GM10266 (cell line): ENCODE measurements around the gene ASCC1.

Experiments used
- DNase-seq: peaks from one replicate; pipeline ENCODE4 v3.0.0; 2012; ENCODE audit errors: extremely low spot score
- CTCF ChIP-seq: IDR thresholded peaks from 2 replicates; pipeline ENCODE4 v1.5.1; 2012; ENCODE audit warnings: mild to moderate bottlenecking, low read depth; ENCODE audit not compliant: control insufficient read depth, insufficient read depth; ENCODE audit errors: missing control alignments

The ASCC1 gene

GRCh38 chr10:72092171-72092924, 123.7 kb downstream of the ASCC1 start:
- no peak for TF ChIP-seq CTCF
- no peak for DNase-seq

GRCh38 chr10:72090326-72090725, 125.8 kb downstream of the ASCC1 start:
- peak; percentile 7 for DNase-seq
- TF ChIP-seq CTCF: no peak

GRCh38 chr10:72089618-72090017, 126.5 kb downstream of the ASCC1 start:
- no peak for TF ChIP-seq CTCF
- DNase-seq: no peak

GRCh38 chr10:72088889-72089575, 127.0 kb downstream of the ASCC1 start:
- no peak for TF ChIP-seq CTCF
- peak; percentile 34 for DNase-seq

- TF ChIP-seq CTCF: no peak
- peak; percentile 66 for DNase-seq
Observed at GRCh38 chr10:72087969-72088888, 127.8 kb downstream of the ASCC1 start, which contains the start of gene SPOCK2. TSS of gene SPOCK2 (minus strand) at chr10:72088551. CDS start at chr10:72088328, 223 bp downstream.

- peak; percentile 67 for DNase-seq
- TF ChIP-seq CTCF: no peak
Observed at GRCh38 chr10:72087392-72087968, 128.6 kb downstream of the ASCC1 start.
